Mesodermal cell (in vitro differentiated cells): ENCODE data around the gene OSMR.

ENCODE experiments used
- H3K27ac ChIP-seq: 2 replicates; pipeline ENCODE4 v1.7.0; 2013; ENCODE audit warnings: mild to moderate bottlenecking, low read depth, low read length, moderate library complexity; ENCODE audit not compliant: severe bottlenecking
- H3K36me3 ChIP-seq: 2 replicates; pipeline ENCODE4 v1.7.1; 2013; ENCODE audit warnings: mild to moderate bottlenecking, low read length, moderate library complexity; ENCODE audit not compliant: control insufficient read depth, insufficient read depth
- H3K4me1 ChIP-seq: one replicate; pipeline ENCODE4 v1.7.1; 2013; ENCODE audit warnings: mild to moderate bottlenecking, low read length; ENCODE audit not compliant: insufficient read depth, control insufficient read depth, poor library complexity, severe bottlenecking
- H3K4me3 ChIP-seq: 2 replicates; pipeline ENCODE4 v1.7.0; 2013; ENCODE audit warnings: low read length, control low read depth, mild to moderate bottlenecking; ENCODE audit not compliant: insufficient read depth, poor library complexity, severe bottlenecking; ENCODE audit errors: extremely low read depth
- H3K9me3 ChIP-seq: 2 replicates; pipeline ENCODE4 v1.7.1; 2013; ENCODE audit warnings: mild to moderate bottlenecking, low read length, moderate library complexity; ENCODE audit not compliant: control insufficient read depth
- WGBS, 2 experiments: methylation state at CpG; one replicate each; pipeline ENCODE4 v1.1.5; 2013; ENCODE audit warnings: missing lambda C conversion rate in 2 of 2; ENCODE audit not compliant: insufficient coverage in 2 of 2; 5-methylcytosine and 5-hydroxymethylcytosine counted together

Gene OSMR

GRCh38 chr5:38809388-38810359, 36.1 kb upstream of the OSMR start:
- WGBS, 2 experiments: 0 to 15% methylated on average over 3 to 7 of the region's 14 CpGs
- H3K27ac ChIP-seq: no peak overlapping the region
- peaks cover 15% of the 10 kb centered on the region for H3K4me1 ChIP-seq
- H3K4me3 ChIP-seq: no peak overlapping the region
- H3K36me3 ChIP-seq: no peaks in the 10 kb centered on the region
- H3K9me3 ChIP-seq: peaks cover 6% of the 10 kb centered on the region

GRCh38 chr5:38814879-38815278, 30.9 kb upstream of the OSMR start:
- Histone ChIP-seq H3K9me3 (no peaks in the 10 kb centered on the region), H3K27ac (no peak overlapping the region), H3K4me1 (no peaks in the 10 kb centered on the region), H3K4me3 (no peak overlapping the region), H3K36me3 (no peaks in the 10 kb centered on the region)
- no CpG with 5 or more reads among the region's 2 CpGs for WGBS, 2 experiments

- H3K4me1 ChIP-seq: no peaks in the 10 kb centered on the region
- no peak overlapping the region for H3K4me3 ChIP-seq
- H3K9me3 ChIP-seq: no peaks in the 10 kb centered on the region
- no peaks in the 10 kb centered on the region for H3K36me3 ChIP-seq
- H3K27ac ChIP-seq: no peak overlapping the region
- 33 to 83% methylated on average over 1 of the region's 2 CpGs for WGBS, 2 experiments
Observed at GRCh38 chr5:38816083-38817030, 29.5 kb upstream of the OSMR start.

- H3K4me3 ChIP-seq: no peak overlapping the region
- no peak overlapping the region for H3K27ac ChIP-seq
- H3K9me3 ChIP-seq: no peaks in the 10 kb centered on the region
- no peaks in the 10 kb centered on the region for H3K4me1 ChIP-seq
- 92 to 100% methylated on average over 6 to 15 of the region's 20 CpGs for WGBS, 2 experiments
- no peaks in the 10 kb centered on the region for H3K36me3 ChIP-seq
Observed at GRCh38 chr5:38821679-38822078, 24.1 kb upstream of the OSMR start.

- Histone ChIP-seq H3K4me1 (no peaks in the 10 kb centered on the region), H3K4me3 (no peak overlapping the region), H3K27ac (no peak overlapping the region), H3K36me3 (no peaks in the 10 kb centered on the region), H3K9me3 (no peaks in the 10 kb centered on the region)
- no CpG with 5 or more reads among the region's 4 CpGs for WGBS, 2 experiments
Observed at GRCh38 chr5:38823503-38823902, 22.3 kb upstream of the OSMR start.

- no peak overlapping the region for H3K4me3 ChIP-seq
- 83 to 100% methylated on average over 1 of the region's 5 CpGs for WGBS, 2 experiments
- H3K36me3 ChIP-seq: no peaks in the 10 kb centered on the region
Observed at GRCh38 chr5:38824821-38825220, 21.0 kb upstream of the OSMR start.

GRCh38 chr5:38825494-38825893, 20.3 kb upstream of the OSMR start:
- H3K36me3 ChIP-seq: no peaks in the 10 kb centered on the region
- no peak overlapping the region for H3K4me3 ChIP-seq
- no CpG with 5 or more reads among the region's 1 CpG for WGBS, 2 experiments
- no peaks in the 10 kb centered on the region for H3K9me3 ChIP-seq
- no peaks in the 10 kb centered on the region for H3K4me1 ChIP-seq
- H3K27ac ChIP-seq: no peak overlapping the region

More at GRCh38 chr5:38824821-38825220, 21.0 kb upstream of the OSMR start:
- Histone ChIP-seq H3K9me3 (no peaks in the 10 kb centered on the region), H3K4me1 (no peaks in the 10 kb centered on the region), H3K27ac (no peak overlapping the region)

- Histone ChIP-seq H3K4me1 (no peaks in the 10 kb centered on the region), H3K27ac (no peak overlapping the region), H3K9me3 (no peaks in the 10 kb centered on the region), H3K36me3 (no peaks in the 10 kb centered on the region), H3K4me3 (no peak overlapping the region)
- WGBS, 2 experiments: 97 to 100% methylated on average over 3 of the region's 4 CpGs
Observed at GRCh38 chr5:38827525-38827924, 18.3 kb upstream of the OSMR start.

- no peaks in the 10 kb centered on the region for H3K4me1 ChIP-seq
- H3K9me3 ChIP-seq: no peaks in the 10 kb centered on the region
- H3K4me3 ChIP-seq: no peak overlapping the region
- H3K27ac ChIP-seq: no peak overlapping the region
- no peaks in the 10 kb centered on the region for H3K36me3 ChIP-seq
- WGBS, 2 experiments: 94 to 95% methylated on average over 2 to 3 of the region's 3 CpGs
Observed at GRCh38 chr5:38830521-38831051, 15.2 kb upstream of the OSMR start.

- peaks cover 4% of the 10 kb centered on the region for H3K4me1 ChIP-seq
- no peaks in the 10 kb centered on the region for H3K36me3 ChIP-seq
- no peak overlapping the region for H3K27ac ChIP-seq
- no peak overlapping the region for H3K4me3 ChIP-seq
- no peaks in the 10 kb centered on the region for H3K9me3 ChIP-seq
- WGBS, 2 experiments: 94 to 96% methylated on average over 5 of the region's 5 CpGs
Observed at GRCh38 chr5:38831117-38831516, 14.7 kb upstream of the OSMR start.
